LHCN-M2 (cell line): ENCODE results near the gene DDA1. TPM values are rescaled to one million over a fixed set of nuclear protein-coding genes. Genes with fewer than 3 reads are reported as not detected.
"Not testable (repeated sequence)": the region's sequence is repeated elsewhere in the genome, so short reads cannot be mapped to it uniquely, and the experiment has no call there.

Experiments used
- DNase-seq: peaks from one replicate; pipeline ENCODE4 v3.0.0-alpha.2; 2012; ENCODE audit warnings: low read depth
- total RNA-seq: library from RNA; depleted of rRNA; stranded (reverse); fragments of >200 nt; gene quantifications from 2 replicates; pipeline ENCODE4 v1.2.3, GENCODE V29; 2014

DDA1 gene
- total RNA-seq, 1 experiment from 2014 or later = 55.9 TPM

- DNase-seq = no peak
Measured at GRCh38 chr19:17286752-17287151, 22.6 kb upstream of the DDA1 start.

DNA sequence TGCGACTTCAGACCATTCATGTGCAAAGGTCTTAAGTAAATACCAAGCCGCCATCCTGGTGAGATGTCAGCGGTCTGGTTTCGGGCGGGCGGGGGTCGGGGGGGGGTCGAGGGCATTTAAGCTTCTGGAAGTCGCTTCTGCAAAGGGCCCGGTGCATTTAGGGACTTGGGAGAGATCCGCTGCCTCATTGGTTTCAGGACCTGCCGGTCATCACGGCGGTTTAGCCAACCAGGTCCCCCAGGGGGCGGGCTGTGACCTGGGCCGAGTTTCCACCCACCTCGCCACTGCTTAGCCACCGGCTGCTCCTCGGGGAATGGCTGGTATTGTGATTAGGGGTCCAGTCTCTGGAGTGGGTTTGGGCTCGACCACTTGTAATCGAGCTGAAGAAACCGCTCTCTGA is 19.9 kb upstream of the DDA1 start:
- DNase-seq = peak; percentile 35

DNA sequence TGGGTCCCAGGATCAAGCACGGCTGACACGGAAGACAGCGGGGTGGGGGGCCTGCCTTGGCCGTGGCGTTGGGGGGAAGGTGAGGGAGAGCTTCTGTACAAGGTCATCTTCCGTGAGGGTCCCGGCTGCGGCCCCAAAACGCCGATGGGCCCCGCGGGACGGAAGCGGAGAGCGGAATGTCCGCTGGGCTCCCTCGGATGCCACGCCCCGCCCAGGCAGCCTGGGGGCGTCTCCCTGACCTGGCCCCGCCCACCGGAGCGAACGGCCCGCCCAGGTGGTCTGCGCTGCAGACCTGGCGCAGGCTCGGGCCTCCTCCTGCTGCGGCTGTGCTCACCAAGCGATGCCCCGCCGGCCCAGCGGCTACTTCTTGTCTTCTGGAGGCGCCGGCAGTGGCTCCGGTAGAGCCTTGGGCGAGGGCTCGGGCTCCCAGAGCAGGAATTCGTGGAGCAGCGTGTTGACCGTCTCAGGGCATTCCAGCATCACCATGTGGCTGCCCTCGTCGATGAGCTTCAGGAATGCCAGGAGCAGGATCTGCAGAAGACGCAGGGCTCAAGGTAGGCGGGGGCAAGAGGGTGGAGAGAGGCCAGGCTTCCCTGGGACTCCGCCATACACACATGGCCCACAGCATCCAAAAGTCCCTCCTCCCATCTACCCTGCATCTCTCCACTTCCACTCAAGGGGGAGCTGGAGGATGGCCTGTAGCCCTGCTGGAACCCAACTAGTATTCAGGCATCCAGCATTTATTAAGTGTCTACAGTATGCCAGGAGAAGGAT is 16.9 kb upstream of the DDA1 start:
- DNase-seq = peak; percentile 31

- no peak for DNase-seq
Measured at GRCh38 chr19:17293605-17294004, 15.8 kb upstream of the DDA1 start.

DNA sequence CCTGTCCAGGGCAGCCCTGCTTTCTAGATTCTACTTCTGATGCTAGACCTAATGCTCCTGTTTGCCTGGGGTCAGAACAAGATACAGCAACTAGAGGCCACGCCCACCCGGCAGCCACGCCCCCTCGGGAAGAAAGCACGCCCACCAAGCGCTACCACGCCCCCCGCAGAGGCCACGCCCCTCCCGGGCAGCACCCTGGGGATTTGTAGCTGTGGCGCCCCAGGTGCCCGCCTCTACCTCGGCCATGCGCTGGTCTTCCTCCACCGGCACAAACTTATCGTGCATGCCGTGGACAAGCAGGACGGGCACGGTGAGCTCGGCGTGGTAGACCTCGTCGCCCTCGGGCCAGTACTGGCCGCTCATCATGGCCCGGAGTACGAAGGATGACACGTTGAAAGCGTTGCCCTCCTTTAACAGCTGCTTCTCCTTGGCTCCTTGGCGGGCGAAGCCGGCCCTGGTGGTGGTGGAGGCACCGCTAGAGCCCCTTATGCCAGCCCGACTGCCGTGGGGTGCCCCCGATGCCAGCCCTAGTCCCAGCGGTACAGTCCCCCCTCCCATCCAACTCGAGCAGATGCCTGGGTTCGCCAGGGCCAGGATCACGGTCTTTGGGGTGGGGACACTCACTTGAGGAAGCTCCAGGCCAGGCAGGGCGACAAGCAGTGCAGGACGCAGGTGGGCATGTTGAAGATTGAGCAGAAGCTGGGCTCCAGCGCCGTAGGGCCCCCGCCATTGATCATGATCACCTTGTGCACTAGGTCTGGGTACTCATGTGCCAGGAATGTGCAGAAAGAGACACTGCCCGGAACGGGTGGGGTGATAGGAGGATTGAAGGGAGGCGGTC is 15.1 kb upstream of the DDA1 start:
- DNase-seq = no peak

DNA sequence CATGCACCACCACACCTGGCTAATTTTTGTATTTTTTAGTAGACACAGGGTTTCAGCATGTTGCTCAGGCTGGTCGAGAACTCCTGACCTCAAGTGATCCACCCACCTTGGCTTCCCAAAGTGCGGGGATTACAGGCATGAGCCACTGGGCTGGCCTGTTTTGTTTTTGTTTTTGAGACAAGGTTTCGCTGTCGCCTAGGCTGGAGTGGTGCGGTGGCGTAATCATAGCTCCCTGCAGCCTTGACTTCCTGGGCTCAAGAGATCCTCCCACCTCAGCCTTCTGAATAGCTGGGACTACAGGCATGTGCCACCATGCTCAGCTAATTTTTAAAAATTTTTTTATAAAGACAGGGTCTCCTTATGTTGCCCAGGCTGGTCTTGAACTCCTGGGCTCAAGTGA is 13.8 kb upstream of the DDA1 start:
- DNase-seq = not testable (repeated sequence)

GRCh38 chr19:17296273-17296672 is 13.1 kb upstream of the DDA1 start:
- DNase-seq = peak; percentile 75

DNA sequence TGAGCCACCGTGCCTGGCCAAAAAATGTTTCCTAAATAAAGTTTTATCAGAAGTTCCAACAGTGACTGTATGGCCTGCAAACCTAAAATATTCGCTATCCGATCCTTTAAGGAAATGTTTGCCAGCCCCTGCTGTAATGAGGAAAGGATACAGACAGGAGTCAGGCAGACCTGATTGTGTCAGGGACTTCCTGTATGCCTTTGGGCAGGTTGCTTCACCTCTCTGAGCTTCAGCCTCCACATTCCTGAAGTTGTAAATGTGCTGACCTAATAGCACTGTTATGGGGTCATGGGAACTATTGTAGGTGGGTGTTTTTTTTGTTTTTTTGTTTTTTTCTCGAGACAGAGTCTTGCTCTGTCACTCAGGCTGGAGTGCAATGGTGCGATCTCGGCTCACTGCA is 12.4 kb upstream of the DDA1 start:
- no peak for DNase-seq

DNA sequence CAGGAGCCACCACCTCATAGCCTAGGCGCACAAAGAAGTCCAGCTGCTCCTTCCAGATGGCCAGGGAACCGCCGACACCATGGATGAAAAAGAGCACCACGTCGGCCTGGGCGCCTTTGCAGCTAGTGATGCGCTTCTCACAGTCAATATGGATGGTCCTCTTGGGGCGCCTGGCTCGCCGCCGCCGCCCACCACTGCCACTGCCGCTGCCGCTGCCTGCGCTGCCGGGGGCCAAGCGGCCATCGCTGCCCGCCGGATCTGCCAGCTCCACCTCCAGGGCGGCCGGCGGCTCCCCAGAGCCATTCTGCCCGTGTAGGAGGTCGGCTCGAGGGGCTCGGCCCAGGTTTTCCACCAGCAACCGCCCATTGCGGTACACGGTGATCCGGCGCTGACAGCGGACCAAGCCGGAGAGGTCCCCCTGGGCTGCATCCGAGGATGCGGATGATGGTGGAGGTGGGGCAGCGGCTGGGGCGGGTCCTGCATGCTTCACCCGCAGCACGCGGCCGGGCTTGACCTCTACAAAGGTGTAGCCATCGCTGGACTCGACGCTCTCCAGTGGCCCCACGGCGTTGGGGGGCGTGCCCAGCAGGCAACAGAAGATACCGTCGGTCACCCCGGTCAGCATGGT is 8.3 kb upstream of the DDA1 start:
- DNase-seq = no peak

DNA sequence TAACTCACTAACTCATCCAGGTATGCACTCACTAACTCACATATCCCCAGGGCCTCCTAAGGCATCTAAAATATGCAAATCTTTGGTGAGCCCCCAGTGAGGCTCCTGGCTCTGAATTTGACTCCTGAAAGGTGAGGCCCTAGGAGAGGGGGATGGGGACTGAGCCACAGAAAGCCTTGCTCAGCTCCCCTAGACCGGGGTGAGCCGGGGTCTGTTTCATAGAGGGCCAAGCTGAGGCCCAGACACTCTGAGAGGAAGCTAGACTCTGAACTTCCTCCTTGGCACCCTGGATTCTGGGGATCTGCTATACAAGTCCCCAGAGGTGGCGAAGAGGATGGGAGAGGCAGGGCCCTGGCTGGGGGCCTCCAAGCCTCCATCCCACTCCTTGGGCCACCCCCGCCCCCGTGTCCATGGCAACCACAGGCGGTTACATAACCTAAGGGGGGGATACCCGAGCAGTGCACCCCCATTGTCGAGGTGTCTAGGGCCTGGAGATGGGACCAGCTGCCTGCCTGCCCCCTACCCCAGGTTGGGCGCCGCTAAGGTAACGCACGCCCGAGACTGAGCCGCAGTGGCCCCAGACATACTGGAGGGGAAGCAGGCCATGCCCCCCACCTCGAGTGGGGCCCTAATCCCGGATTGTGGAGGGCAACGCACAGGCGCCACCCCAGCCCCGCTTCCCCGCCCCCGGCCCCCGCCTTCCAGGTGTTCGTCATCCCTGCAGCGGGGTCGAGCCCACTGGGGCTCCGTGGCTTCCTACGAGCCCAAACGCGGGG is 6.8 kb upstream of the DDA1 start:
- no peak for DNase-seq

GRCh38 chr19:17303167-17303939 is 6.0 kb upstream of the DDA1 start, which contains the start of gene ABHD8:
ABHD8 (minus strand) TSS chr19:17303425; CDS start chr19:17301616, 1,809 bp downstream.
- peak; percentile 94 for DNase-seq

DNA sequence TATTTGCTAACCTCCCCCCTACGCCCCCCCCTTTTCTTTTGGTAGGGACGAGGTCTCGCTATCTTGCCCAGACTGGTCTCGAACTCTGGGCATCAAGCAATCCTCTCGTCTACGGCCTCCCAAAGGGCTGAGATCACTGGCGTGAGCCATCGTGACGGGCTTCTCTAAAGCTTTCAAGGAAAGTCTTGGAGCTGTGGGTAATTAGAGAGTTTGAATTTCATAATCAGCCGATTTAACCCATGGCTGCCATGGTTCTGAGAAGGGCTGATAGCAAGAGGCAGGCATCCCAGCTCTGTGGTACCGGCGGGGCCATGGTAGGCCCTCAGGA is 5.5 kb upstream of the DDA1 start:
- DNase-seq = no peak

GRCh38 chr19:17304386-17305215 is 4.8 kb upstream of the DDA1 start:
- no peak for DNase-seq

DNA sequence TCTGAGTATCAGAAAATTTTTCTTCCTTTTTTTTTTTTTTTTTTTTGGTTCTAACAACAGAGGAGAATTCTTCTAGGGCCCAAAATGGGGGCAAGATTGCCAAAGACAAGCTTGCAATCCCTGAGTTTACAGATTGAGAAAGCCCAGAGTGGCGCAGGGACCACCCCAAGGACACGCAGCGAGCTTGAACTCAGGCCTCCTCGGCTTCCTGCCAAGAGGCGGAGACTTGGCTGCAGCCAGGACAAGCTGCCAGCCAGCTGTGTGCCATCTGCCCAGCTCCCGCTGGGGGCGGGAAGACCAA is 4.2 kb upstream of the DDA1 start:
- no peak for DNase-seq

DNA sequence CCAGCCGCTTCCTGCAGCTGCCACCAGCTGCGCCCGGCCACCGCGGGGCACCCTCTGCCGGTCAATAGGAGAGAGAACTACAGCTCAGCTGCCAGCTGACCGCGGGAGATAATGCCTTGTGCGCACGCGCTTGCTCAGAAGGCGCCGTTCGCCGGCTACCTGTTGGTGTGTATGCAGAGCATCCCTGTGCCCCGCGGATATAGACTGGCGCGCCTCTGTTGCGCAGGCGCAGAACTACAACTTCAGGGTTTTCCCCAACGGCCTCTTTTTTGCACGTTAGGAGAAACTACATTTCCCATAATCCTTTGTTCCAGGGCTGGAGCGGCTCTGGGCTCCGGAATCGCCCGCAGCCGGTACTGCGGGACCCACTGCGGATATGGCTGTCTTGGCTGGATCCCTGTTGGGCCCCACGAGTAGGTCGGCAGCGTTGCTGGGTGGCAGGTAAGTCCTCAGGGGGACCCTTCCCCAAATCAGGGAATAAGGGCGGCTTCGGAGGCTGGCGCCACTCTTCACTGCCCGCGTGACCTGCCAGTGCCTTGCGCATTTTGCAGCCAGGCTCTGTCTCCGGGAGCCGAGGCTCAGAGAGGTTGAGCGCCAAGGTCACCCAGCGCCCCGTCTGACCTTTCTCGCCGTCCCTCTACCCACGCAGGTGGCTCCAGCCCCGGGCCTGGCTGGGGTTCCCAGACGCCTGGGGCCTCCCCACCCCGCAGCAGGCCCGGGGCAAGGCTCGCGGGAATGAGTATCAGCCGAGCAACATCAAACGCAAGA is 3.7 kb upstream of the DDA1 start, which contains the start of gene MRPL34:
MRPL34 (plus strand) TSS at position 356 of the 768 bp plus-strand sequence; CDS start at position 377, 21 bp downstream.
- peak; percentile 99 for DNase-seq

- DNase-seq = no peak
Measured at GRCh38 chr19:17306285-17306714, 3.1 kb upstream of the DDA1 start.

DNA sequence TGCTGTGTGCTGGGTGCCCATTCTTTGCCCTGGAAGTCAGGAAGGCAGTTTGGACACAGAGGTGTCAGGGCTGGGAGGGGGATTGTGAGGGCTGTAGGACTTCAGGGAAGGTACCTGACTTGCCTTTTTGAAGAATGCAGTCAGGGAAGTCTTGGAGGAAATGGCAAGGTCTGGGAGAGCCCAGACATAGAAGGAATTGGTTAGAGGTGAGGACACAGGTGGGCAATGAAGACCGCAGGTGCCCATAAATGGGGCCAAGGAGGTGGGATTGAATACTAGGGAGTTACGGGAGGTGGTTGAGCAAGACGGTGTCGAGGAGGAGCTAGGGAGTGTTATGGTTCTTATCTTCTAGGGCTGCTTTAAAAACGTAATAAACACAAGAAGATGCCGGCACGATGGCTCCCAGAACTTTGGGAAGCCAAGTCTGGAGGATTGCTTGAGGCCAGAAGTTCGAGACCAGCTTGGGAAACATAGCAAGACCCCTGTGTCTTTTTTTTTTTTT is 1.4 kb upstream of the DDA1 start:
- no peak for DNase-seq

DNA sequence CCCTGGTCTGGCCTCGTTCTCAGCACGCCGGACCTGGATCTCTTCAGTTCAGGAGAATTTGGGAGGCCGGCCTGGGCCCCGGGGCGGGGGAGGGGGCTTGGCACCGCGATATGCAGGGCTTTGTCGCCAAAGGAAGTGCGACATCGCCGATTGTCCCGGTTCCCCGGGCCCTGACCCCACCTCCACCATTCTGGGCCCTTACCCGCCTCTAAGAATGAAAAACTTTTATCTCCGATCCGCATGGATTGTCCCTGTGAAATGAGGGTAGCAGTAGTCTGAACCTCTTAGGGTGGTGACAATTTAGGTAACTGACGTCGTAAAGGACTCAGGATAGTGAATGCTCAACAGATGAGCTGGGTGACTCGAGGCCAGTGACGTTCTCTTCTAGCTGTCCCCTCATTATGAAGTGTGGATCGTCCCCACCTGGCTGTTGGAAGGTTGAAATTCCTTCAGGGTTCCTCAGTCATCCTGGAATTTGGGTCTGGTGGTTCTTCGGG is 650 bp downstream of the DDA1 start:
- no peak for DNase-seq
